Upper lobe of left lung (tissue), 6 donors: ENCODE results near the gene RNF187. TPM values are rescaled to one million over a fixed set of nuclear protein-coding genes. Genes with fewer than 3 reads are reported as not detected.

Experiments used
- ATAC-seq, 2 donors: fragments of 200-7000 bp; cut with Tn5 transposase; one replicate each; pipeline ENCODE4 v1.9.1; 2022; ENCODE audit warnings: mild to moderate bottlenecking in 2 of 2, moderate library complexity in 2 of 2; ENCODE audit not compliant: low FRiP score in 2 of 2
- DNase-seq, 2 donors: peaks; one replicate each; pipeline ENCODE4 v3.0.0-alpha.2; 2019 to 2020
- H3K27ac ChIP-seq, 4 donors: fragments of 200-600 bp; sonication (generic); one replicate each; pipeline ENCODE4 v1.5.1; 2016 to 2019
- H3K27me3 ChIP-seq, 4 donors: fragments of 200-600 bp; sonication (generic); one replicate each; pipeline ENCODE4 v1.5.1; 2017 to 2019
- H3K36me3 ChIP-seq, 4 donors: fragments of 200-600 bp; sonication (generic); one replicate each; pipeline ENCODE4 v1.5.1; 2016 to 2019
- H3K4me1 ChIP-seq, 4 donors: fragments of 200-600 bp; sonication (generic); one replicate each; pipeline ENCODE4 v1.5.1; 2018 to 2019
- H3K4me3 ChIP-seq, 4 donors: fragments of 200-600 bp; sonication (generic); one replicate each; pipeline ENCODE4 v1.5.1; 2017 to 2019; ENCODE audit warnings: mild to moderate bottlenecking in 2 of 4, moderate library complexity in 1 of 4
- H3K9me3 ChIP-seq, 4 donors: fragments of 200-600 bp; sonication (generic); one replicate each; pipeline ENCODE4 v1.5.1; 2018 to 2019
- EP300 ChIP-seq, 4 donors: sonication (generic); formaldehyde crosslinking; IDR thresholded peaks; one replicate each; pipeline ENCODE4 v1.5.1; 2017; ENCODE audit warnings: antibody characterized with exemption in 4 of 4, control low read depth in 2 of 4
- POLR2A ChIP-seq, 4 donors: fragments of 450-650 bp; IDR thresholded peaks; one replicate each; pipeline ENCODE4 v1.5.1; 2016 to 2017; ENCODE audit warnings: antibody characterized with exemption in 4 of 4, mild to moderate bottlenecking in 2 of 4
- POLR2AphosphoS5 ChIP-seq, 2 donors: sonication (generic); formaldehyde crosslinking; IDR thresholded peaks; one replicate each; pipeline ENCODE4 v1.5.1; 2017; ENCODE audit warnings: antibody characterized with exemption in 2 of 2
- WGBS, 2 donors: methylation state at CpG; one replicate each; pipeline ENCODE4 v1.1.5; 2017 to 2018; 5-methylcytosine and 5-hydroxymethylcytosine counted together
- total RNA-seq, 6 donors: library from RNA; depleted of rRNA in 4 of 6; stranded (reverse); fragments of >200 nt in 4 of 6; gene quantifications; one replicate each; pipeline versions ENCODE4 v1.1.0 to v1.2.1, GENCODE V29; 2016 to 2021
- TF ChIP-seq, protein P1 (sequence below), 6 experiments: fragments of 450-650 bp in 4 of 6; fragments of 200-600 bp in 2 of 6; sonication (generic) in 2 of 6; IDR thresholded peaks; one replicate each; pipeline ENCODE4 v1.5.1; 2016 to 2019; ENCODE audit warnings: antibody characterized with exemption in 6 of 6
- donor health status: DM: no; HTN: no; CAD: no; lungs with moderate emphysema.
- donor health status: DM: no; HTN: yes; CAD: no; lungs with severe emphysema.

RNF187 gene
- total RNA-seq, 6 donors from 2014 or later: 36.1 to 105 (median 71.2) TPM

DNA sequence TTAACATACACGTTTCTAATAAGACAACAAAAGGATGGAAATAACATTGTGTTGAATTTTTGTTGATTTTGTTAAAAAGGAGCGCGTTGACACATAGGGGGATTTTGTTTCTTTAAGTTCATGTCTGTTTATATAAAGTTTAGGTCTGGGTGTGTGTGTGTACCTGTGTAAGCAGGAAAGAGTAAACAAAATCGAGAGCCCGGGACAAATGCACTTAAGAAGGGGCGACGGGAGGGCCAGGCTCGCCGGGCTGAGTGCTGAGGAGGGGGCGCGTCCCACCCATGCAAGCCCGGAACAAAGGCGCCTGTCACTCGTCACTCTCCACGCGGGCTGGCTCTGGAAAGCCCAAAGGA lies 41.7 kb upstream of the RNF187 start:
- DNase-seq: peak in 1 of 2 donors; percentile 74
- Histone ChIP-seq H3K36me3 (no peaks in the 10 kb centered on the region), H3K27ac (no peak overlapping the region), H3K4me3 (peak overlapping the region in 3 of 4 donors; percentile 24 to 40 (median 32)), H3K4me1 (peaks cover 10 to 16% (median 13%) of the 10 kb centered on the region in 4 donors), H3K27me3 (peaks cover 0 to 21% (median 12%) of the 10 kb centered on the region in 4 donors), H3K9me3 (no peaks in the 10 kb centered on the region)
- no peak for TF ChIP-seq EP300 (IDR thresholded peaks at IDR 0.05)
- TF ChIP-seq, protein P1, sequence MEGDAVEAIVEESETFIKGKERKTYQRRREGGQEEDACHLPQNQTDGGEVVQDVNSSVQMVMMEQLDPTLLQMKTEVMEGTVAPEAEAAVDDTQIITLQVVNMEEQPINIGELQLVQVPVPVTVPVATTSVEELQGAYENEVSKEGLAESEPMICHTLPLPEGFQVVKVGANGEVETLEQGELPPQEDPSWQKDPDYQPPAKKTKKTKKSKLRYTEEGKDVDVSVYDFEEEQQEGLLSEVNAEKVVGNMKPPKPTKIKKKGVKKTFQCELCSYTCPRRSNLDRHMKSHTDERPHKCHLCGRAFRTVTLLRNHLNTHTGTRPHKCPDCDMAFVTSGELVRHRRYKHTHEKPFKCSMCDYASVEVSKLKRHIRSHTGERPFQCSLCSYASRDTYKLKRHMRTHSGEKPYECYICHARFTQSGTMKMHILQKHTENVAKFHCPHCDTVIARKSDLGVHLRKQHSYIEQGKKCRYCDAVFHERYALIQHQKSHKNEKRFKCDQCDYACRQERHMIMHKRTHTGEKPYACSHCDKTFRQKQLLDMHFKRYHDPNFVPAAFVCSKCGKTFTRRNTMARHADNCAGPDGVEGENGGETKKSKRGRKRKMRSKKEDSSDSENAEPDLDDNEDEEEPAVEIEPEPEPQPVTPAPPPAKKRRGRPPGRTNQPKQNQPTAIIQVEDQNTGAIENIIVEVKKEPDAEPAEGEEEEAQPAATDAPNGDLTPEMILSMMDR (IDR thresholded peaks at IDR 0.05): no peak
- no peak for TF ChIP-seq POLR2A (IDR thresholded peaks at IDR 0.05)
- TF ChIP-seq POLR2AphosphoS5 (IDR thresholded peaks at IDR 0.05): no peak
- ATAC-seq: no peak
- WGBS, 2 donors: 6 to 11% methylated on average over 16 of the region's 16 CpGs

DNA sequence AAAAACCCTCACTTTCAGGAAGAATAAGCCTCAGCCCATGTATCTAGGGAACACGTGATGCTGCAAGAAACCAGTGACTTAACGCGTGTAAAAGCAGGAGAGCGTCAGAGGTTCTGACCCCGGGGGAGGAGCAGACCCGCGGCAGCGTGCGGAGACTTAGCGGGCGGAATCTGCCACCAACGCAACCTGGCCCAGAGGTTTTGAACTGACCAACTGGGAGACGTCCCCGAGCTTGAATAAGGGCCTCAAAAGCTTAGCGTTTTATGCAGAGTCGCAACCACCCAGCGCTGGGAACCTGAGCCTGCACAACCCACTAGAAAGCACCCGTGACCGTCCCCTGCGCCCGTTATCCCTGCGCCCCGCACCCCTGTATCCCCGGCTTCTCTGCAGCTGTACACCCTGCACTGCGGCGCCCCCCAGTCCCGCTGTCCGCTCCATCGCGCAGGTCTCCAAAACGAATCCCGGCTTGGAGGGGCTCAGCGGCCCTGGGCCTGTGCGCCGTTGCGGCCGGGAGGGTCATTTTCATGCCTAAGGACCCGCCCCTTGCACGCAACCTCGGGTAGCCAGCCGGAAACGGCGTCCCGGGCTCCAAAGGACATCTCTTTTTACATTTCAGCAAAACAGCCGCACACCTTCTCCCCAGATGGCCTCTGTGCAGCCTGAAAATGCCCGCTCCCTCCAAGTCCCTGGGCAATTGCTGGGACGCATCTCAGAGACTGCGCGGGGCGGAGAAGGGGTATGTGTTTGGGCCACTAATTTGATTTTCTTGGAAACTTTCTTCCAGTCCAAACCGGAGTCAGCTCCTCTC lies 41.1 kb upstream of the RNF187 start:
- ATAC-seq (peak; percentile 5 to 91), DNase-seq (peak in 1 of 2 donors; percentile 82)

DNA sequence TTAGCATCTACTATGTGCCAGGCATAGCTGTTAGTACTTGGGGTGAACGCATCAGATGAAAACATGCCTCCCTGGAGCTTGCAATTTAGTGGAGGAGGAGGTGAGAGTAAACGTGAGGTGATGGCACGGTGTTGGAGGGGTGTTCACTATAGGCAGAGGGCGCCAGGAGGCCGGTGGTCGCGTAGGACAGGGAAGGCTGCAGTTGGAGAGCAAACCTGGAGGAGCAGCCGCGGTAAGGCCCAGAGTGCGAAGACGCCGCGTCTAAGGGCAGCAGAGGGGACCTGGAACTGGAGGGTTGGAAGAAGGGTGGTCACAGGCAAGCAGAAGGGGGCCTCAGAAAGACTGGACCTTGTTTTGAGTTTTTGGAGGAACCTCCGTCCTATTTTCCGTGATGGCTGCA lies 40.3 kb upstream of the RNF187 start:
- no peak overlapping the region for H3K27ac ChIP-seq
- no peak overlapping the region for H3K4me3 ChIP-seq
- no peaks in the 10 kb centered on the region for H3K9me3 ChIP-seq
- ATAC-seq (no peak), DNase-seq (peak in 1 of 2 donors; percentile 62)
- TF ChIP-seq POLR2AphosphoS5 (IDR thresholded peaks at IDR 0.05) (no peak), EP300 (IDR thresholded peaks at IDR 0.05) (no peak), POLR2A (IDR thresholded peaks at IDR 0.05) (no peak)
- TF ChIP-seq, protein P1 (IDR thresholded peaks at IDR 0.05): no peak
- peaks cover 10 to 16% (median 13%) of the 10 kb centered on the region in 4 donors for H3K4me1 ChIP-seq
- no peaks in the 10 kb centered on the region for H3K36me3 ChIP-seq
- WGBS, 2 donors: 61 to 65% methylated on average over 15 of the region's 15 CpGs
- H3K27me3 ChIP-seq: peaks cover 0 to 21% (median 12%) of the 10 kb centered on the region in 4 donors

More for the DNA sequence above, 41.1 kb upstream of the RNF187 start:
- Histone ChIP-seq H3K9me3 (no peaks in the 10 kb centered on the region), H3K27ac (no peak overlapping the region), H3K4me3 (peak overlapping the region in 3 of 4 donors; percentile 24 to 40 (median 32)), H3K4me1 (peaks cover 10 to 16% (median 13%) of the 10 kb centered on the region in 4 donors), H3K36me3 (no peaks in the 10 kb centered on the region), H3K27me3 (peaks cover 0 to 21% (median 12%) of the 10 kb centered on the region in 4 donors)
- 10 to 16% methylated on average over 18 to 37 of the region's 51 CpGs for whole genome bisulfite sequencing, 2 donors
- TF ChIP-seq POLR2AphosphoS5 (IDR thresholded peaks at IDR 0.05) (no peak), POLR2A (IDR thresholded peaks at IDR 0.05) (no peak), EP300 (IDR thresholded peaks at IDR 0.05) (no peak)
- TF ChIP-seq, protein P1 (IDR thresholded peaks at IDR 0.05): no peak

DNA sequence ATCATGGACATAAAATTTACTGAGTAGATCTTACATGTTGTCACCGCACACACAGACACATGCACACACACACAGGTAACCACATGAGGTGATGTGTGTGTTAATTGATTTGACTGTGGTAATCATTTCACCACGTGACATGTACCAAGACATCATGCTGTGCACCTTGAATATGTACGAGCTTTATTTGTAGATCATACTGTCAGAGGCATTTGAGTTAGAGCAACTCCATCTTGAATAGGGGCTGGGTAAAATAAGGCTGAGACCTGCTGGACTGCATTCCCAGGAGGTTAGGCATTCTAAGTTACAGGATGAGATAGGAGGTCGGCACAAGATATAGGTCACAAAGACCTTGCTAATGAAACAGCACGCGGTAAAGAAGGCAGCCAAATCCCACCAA lies 38.8 kb upstream of the RNF187 start:
- no peak for DNase-seq
- no peaks in the 10 kb centered on the region for H3K36me3 ChIP-seq
- no peak overlapping the region for H3K4me3 ChIP-seq
- ATAC-seq: no peak
- peaks cover 10 to 16% (median 13%) of the 10 kb centered on the region in 4 donors for H3K4me1 ChIP-seq
- WGBS, 2 donors: 82 to 88% methylated on average over 6 of the region's 6 CpGs
- H3K9me3 ChIP-seq: no peaks in the 10 kb centered on the region
- TF ChIP-seq POLR2A (IDR thresholded peaks at IDR 0.05) (no peak), POLR2AphosphoS5 (IDR thresholded peaks at IDR 0.05) (no peak), EP300 (IDR thresholded peaks at IDR 0.05) (no peak)
- TF ChIP-seq, protein P1 (IDR thresholded peaks at IDR 0.05): no peak
- peaks cover 0 to 21% (median 12%) of the 10 kb centered on the region in 4 donors for H3K27me3 ChIP-seq
- H3K27ac ChIP-seq: no peak overlapping the region
